GM18511 (cell line): ENCODE measurements around the gene TSKS.

Experiments used
- ATAC-seq: cut with Tn5 transposase; IDR thresholded peaks from one replicate; pipeline ENCODE4 v1.9.1; 2021; ENCODE audit warnings: mild to moderate bottlenecking, moderate library complexity; ENCODE audit not compliant: unreplicated experiment

The TSKS gene

GRCh38 chr19:49718991-49719390, 44.1 kb downstream of the TSKS start:
- no peak for ATAC-seq

- no peak for ATAC-seq
These were observed 44.6 kb downstream of the TSKS start for GRCh38 chr19:49718511-49718910.

GRCh38 chr19:49716154-49716553, 47.0 kb downstream of the TSKS start:
- ATAC-seq = no peak

- ATAC-seq = no peak
These were observed 49.8 kb downstream of the TSKS start for GRCh38 chr19:49713236-49713845.

- no peak for ATAC-seq
These were observed 50.7 kb downstream of the TSKS start for GRCh38 chr19:49712397-49712859.

- ATAC-seq = no peak
These were observed 52.6 kb downstream of the TSKS start for GRCh38 chr19:49710372-49710951.

GRCh38 chr19:49705919-49706318, 57.2 kb downstream of the TSKS start:
- ATAC-seq = no peak

GRCh38 chr19:49704888-49705642, 58.0 kb downstream of the TSKS start:
- no peak for ATAC-seq

- ATAC-seq = no peak
These were observed 61.8 kb downstream of the TSKS start for GRCh38 chr19:49701271-49701786.

GRCh38 chr19:49700563-49700962, 62.5 kb downstream of the TSKS start:
- ATAC-seq = no peak

- ATAC-seq = no peak
These were observed 63.7 kb downstream of the TSKS start for GRCh38 chr19:49699364-49699763.

- ATAC-seq = no peak
These were observed 66.2 kb downstream of the TSKS start for GRCh38 chr19:49696865-49697264.

GRCh38 chr19:49696115-49696514, 67.0 kb downstream of the TSKS start:
- no peak for ATAC-seq

GRCh38 chr19:49692147-49692506, 71.0 kb downstream of the TSKS start:
- ATAC-seq = no peak

GRCh38 chr19:49691243-49692146, 71.6 kb downstream of the TSKS start:
- ATAC-seq = no peak

GRCh38 chr19:49690656-49691242, 72.4 kb downstream of the TSKS start, which contains the start of gene CPT1C:
Gene CPT1C (plus strand): TSS chr19:49691116. CDS start chr19:49692253, 1,137 bp downstream.
- ATAC-seq = no peak

GRCh38 chr19:49690079-49690655, 72.9 kb downstream of the TSKS start:
- no peak for ATAC-seq
